CD14-positive monocyte (primary cell): ENCODE results near the gene DYNLRB2. TPM values are rescaled to one million over a fixed set of nuclear protein-coding genes. Genes with fewer than 3 reads are reported as not detected.

Experiments used
- DNase-seq, 3 donors: peaks; one replicate each; pipeline ENCODE4 v3.0.0-alpha.2; 2011 to 2022
- H2AFZ ChIP-seq: 2 replicates; pipeline ENCODE4 v1.6.0; 2012; ENCODE audit warnings: mild to moderate bottlenecking, low read depth, low read length, inconsistent platforms; ENCODE audit not compliant: insufficient read depth, poor library complexity, severe bottlenecking
- H3K27ac ChIP-seq, 2 donors: 1 replicate in 1 of 2; 2 replicates in 1 of 2; pipeline ENCODE4 v1.5.1; 2012 to 2013; ENCODE audit warnings: low read length in 2 of 2, control low read depth in 1 of 2, inconsistent platforms in 1 of 2, low read depth in 1 of 2, mild to moderate bottlenecking in 1 of 2
- H3K27me3 ChIP-seq, 2 donors: one replicate each; pipeline versions ENCODE4 v1.6.0 to v1.6.1; 2011 to 2013; ENCODE audit warnings: low read length in 2 of 2; ENCODE audit not compliant: control insufficient read depth in 2 of 2, insufficient read depth in 2 of 2
- H3K36me3 ChIP-seq, 2 donors: replicated peaks in 1 of 2; 1 replicate in 1 of 2; 2 replicates in 1 of 2; pipeline versions ENCODE4 v1.5.1 to v1.6.1; 2012 to 2013; ENCODE audit warnings: low read length in 2 of 2, control low read depth in 1 of 2, inconsistent platforms in 1 of 2, mild to moderate bottlenecking in 1 of 2; ENCODE audit not compliant: insufficient read depth in 2 of 2, control insufficient read depth in 1 of 2
- H3K4me1 ChIP-seq, 2 donors: 1 replicate in 1 of 2; 2 replicates in 1 of 2; pipeline versions ENCODE4 v1.5.1 to v1.6.1; 2012 to 2013; ENCODE audit warnings: low read length in 2 of 2, control low read depth in 1 of 2, inconsistent platforms in 1 of 2, mild to moderate bottlenecking in 1 of 2, moderate library complexity in 1 of 2; ENCODE audit not compliant: insufficient read depth in 2 of 2, control insufficient read depth in 1 of 2
- H3K4me2 ChIP-seq: replicated peaks from 2 replicates; pipeline ENCODE3; 2012; ENCODE audit warnings: low read length, moderate library complexity, mild to moderate bottlenecking; ENCODE audit not compliant: poor library complexity, severe bottlenecking; ENCODE audit errors: extremely low read depth
- H3K4me3 ChIP-seq, 3 experiments: fragments of 200-600 bp in 1 of 3; sonication (generic) in 1 of 3; replicated peaks in 1 of 3; 1 replicate in 2 of 3; 2 replicates in 1 of 3; pipeline ENCODE4 v1.5.1; 2011 to 2013; ENCODE audit warnings: low read length in 3 of 3, mild to moderate bottlenecking in 3 of 3, control low read depth in 2 of 3, low read depth in 2 of 3, inconsistent platforms in 1 of 3, moderate library complexity in 1 of 3
- H3K79me2 ChIP-seq: 2 replicates; pipeline ENCODE4 v1.6.0; 2012; ENCODE audit warnings: mild to moderate bottlenecking, control low read depth, inconsistent platforms, low read length, moderate library complexity; ENCODE audit not compliant: insufficient read depth
- H3K9ac ChIP-seq: 2 replicates; pipeline ENCODE4 v1.6.0; 2017; ENCODE audit warnings: low read length, mild to moderate bottlenecking; ENCODE audit not compliant: insufficient read depth, poor library complexity, severe bottlenecking
- H3K9me3 ChIP-seq, 2 donors: replicated peaks in 1 of 2; 1 replicate in 1 of 2; 2 replicates in 1 of 2; pipeline versions ENCODE4 v1.5.1 to v1.6.1; 2012 to 2013; ENCODE audit warnings: low read length in 2 of 2, control low read depth in 1 of 2; ENCODE audit not compliant: control insufficient read depth in 1 of 2, insufficient read depth in 1 of 2
- H4K20me1 ChIP-seq: 2 replicates; pipeline ENCODE4 v1.6.0; 2012; ENCODE audit warnings: mild to moderate bottlenecking, low read length, control low read depth, moderate library complexity; ENCODE audit not compliant: insufficient read depth
- H3K27ac Mint-ChIP-seq, 7 donors: one replicate each; pipeline ENCODE4 v1.8.0; 2020; ENCODE audit warnings: mild to moderate bottlenecking in 7 of 7, mixed read lengths in 7 of 7, moderate library complexity in 6 of 7, inconsistent platforms in 2 of 7
- H3K27me3 Mint-ChIP-seq, 3 donors: one replicate each; pipeline ENCODE4 v1.8.0; 2021 to 2022; ENCODE audit warnings: low read depth in 3 of 3, mild to moderate bottlenecking in 3 of 3, mixed read lengths in 3 of 3, moderate library complexity in 3 of 3, inconsistent platforms in 1 of 3
- H3K36me3 Mint-ChIP-seq, 2 donors: one replicate each; pipeline ENCODE4 v1.8.0; 2020; ENCODE audit warnings: mixed read lengths in 2 of 2, inconsistent platforms in 1 of 2, mild to moderate bottlenecking in 1 of 2
- H3K4me1 Mint-ChIP-seq: one replicate; pipeline ENCODE4 v1.8.0; 2020; ENCODE audit warnings: mild to moderate bottlenecking, mixed read lengths
- H3K4me3 Mint-ChIP-seq, 2 donors: one replicate each; pipeline ENCODE4 v1.8.0; 2020; ENCODE audit warnings: mild to moderate bottlenecking in 2 of 2, mixed read lengths in 2 of 2, moderate library complexity in 1 of 2
- H3K9me3 Mint-ChIP-seq, 7 donors: one replicate each; pipeline ENCODE4 v1.8.0; 2020 to 2022; ENCODE audit warnings: mixed read lengths in 7 of 7, mild to moderate bottlenecking in 6 of 7, moderate library complexity in 6 of 7, inconsistent platforms in 2 of 7
- CTCF ChIP-seq: fragments of 200-600 bp; IDR thresholded peaks from one replicate; pipeline ENCODE4 v1.8.0; 2022; ENCODE audit warnings: antibody characterized with exemption, mild to moderate bottlenecking
- WGBS: methylation state at CpG from one replicate; pipeline ENCODE4 v1.1.5; 2013; ENCODE audit warnings: missing lambda C conversion rate; ENCODE audit not compliant: insufficient coverage; 5-methylcytosine and 5-hydroxymethylcytosine counted together
- intact Hi-C, 2 donors: fragments of 100-400 bp; cut with micrococcal nuclease; formaldehyde crosslinking; loops; one replicate each; pipeline versions ENCODE4 v1.15.0 to v1.15.1; 2023
- polyA plus RNA-seq, 3 donors: library from polyadenylated mRNA; depleted of rRNA in 1 of 3; unstranded in 2 of 3; stranded (reverse) in 1 of 3; fragments of 300-500 nt in 2 of 3; fragments of >200 nt in 1 of 3; fragmentation: Illumina TruSeq in 2 of 3; gene quantifications; 1 replicate in 2 of 3; 2 replicates in 1 of 3; pipeline ENCODE4 v1.2.3, GENCODE V29; 2012 to 2021

The DYNLRB2 gene
- polyA plus RNA-seq, 3 donors: not detected

- Mint-ChIP-seq H3K4me3 (no peak overlapping the region), H3K36me3 (no peaks in the 10 kb centered on the region), H3K4me1 (no peaks in the 10 kb centered on the region), H3K27ac (peak overlapping the region in 1 of 7 donors; percentile 8), H3K9me3 (peaks cover 0 to 4% (median 2%) of the 10 kb centered on the region in 7 donors), H3K27me3 (peaks cover 0 to 8% (median 8%) of the 10 kb centered on the region in 3 donors)
- WGBS: 92% methylated on average over 8 of the region's 10 CpGs
- H3K36me3 ChIP-seq: no peaks in the 10 kb centered on the region
- H3K4me2 ChIP-seq: no peak overlapping the region
- H4K20me1 ChIP-seq: no peaks in the 10 kb centered on the region
- H3K4me1 ChIP-seq: no peaks in the 10 kb centered on the region
- H2AFZ ChIP-seq: no peak overlapping the region
- peaks cover 0 to 2% of the 10 kb centered on the region in 2 donors for H3K9me3 ChIP-seq
- H3K4me3 ChIP-seq: no peak overlapping the region
- no peak for DNase-seq
- TF ChIP-seq CTCF: no peak
- no peaks in the 10 kb centered on the region for H3K27me3 ChIP-seq
- intact Hi-C loops: no loop called here
- no peak overlapping the region for H3K9ac ChIP-seq
- no peak overlapping the region for H3K27ac ChIP-seq
- no peaks in the 10 kb centered on the region for H3K79me2 ChIP-seq
Observed at GRCh38 chr16:80580109-80580832, 39.5 kb downstream of the DYNLRB2 start.

- Mint-ChIP-seq H3K27ac (no peak overlapping the region), H3K36me3 (no peaks in the 10 kb centered on the region), H3K4me1 (peaks cover 7% of the 10 kb centered on the region), H3K9me3 (peaks cover 0 to 6% (median 2%) of the 10 kb centered on the region in 7 donors), H3K4me3 (no peak overlapping the region), H3K27me3 (peaks cover 0 to 8% (median 5%) of the 10 kb centered on the region in 3 donors)
- no peak for TF ChIP-seq CTCF
- no peaks in the 10 kb centered on the region for H3K27me3 ChIP-seq
- 86% methylated on average over 3 of the region's 3 CpGs for WGBS
- no peak for DNase-seq
- H2AFZ ChIP-seq: no peak overlapping the region
- H3K9ac ChIP-seq: no peak overlapping the region
- intact Hi-C loops: no loop called here
- no peak overlapping the region for H3K4me2 ChIP-seq
- H3K4me1 ChIP-seq: peaks cover 0 to 3% of the 10 kb centered on the region in 2 donors
- H3K4me3 ChIP-seq: no peak overlapping the region
- H3K36me3 ChIP-seq: no peaks in the 10 kb centered on the region
- no peaks in the 10 kb centered on the region for H3K79me2 ChIP-seq
- H4K20me1 ChIP-seq: no peaks in the 10 kb centered on the region
- H3K27ac ChIP-seq: no peak overlapping the region
- H3K9me3 ChIP-seq: peaks cover 0 to 2% of the 10 kb centered on the region in 2 donors
Observed at GRCh38 chr16:80583466-80583865, 42.7 kb downstream of the DYNLRB2 start.
